Gastroesophageal sphincter (tissue), 3 donors: ENCODE results near the gene ORAI3.

Experiments used
- CTCF ChIP-seq, 4 experiments: fragments of 200-600 bp in 2 of 4; fragments of 450-650 bp in 2 of 4; sonication (generic) in 1 of 4; IDR thresholded peaks; one replicate each; pipeline ENCODE4 v1.5.1; 2017 to 2019; ENCODE audit warnings: antibody characterized with exemption in 4 of 4, mild to moderate bottlenecking in 2 of 4, moderate library complexity in 2 of 4
- EP300 ChIP-seq: sonication (generic); formaldehyde crosslinking; IDR thresholded peaks from one replicate; pipeline ENCODE4 v1.6.1; 2017; ENCODE audit warnings: antibody characterized with exemption, mild to moderate bottlenecking
- POLR2A ChIP-seq, 2 donors: fragments of 450-650 bp; IDR thresholded peaks; one replicate each; pipeline ENCODE4 v1.6.1; 2017; ENCODE audit warnings: antibody characterized with exemption in 2 of 2, mild to moderate bottlenecking in 2 of 2, moderate library complexity in 1 of 2
- POLR2AphosphoS5 ChIP-seq: sonication (generic); formaldehyde crosslinking; IDR thresholded peaks from one replicate; pipeline ENCODE4 v1.6.1; 2017; ENCODE audit warnings: antibody characterized with exemption

DNA sequence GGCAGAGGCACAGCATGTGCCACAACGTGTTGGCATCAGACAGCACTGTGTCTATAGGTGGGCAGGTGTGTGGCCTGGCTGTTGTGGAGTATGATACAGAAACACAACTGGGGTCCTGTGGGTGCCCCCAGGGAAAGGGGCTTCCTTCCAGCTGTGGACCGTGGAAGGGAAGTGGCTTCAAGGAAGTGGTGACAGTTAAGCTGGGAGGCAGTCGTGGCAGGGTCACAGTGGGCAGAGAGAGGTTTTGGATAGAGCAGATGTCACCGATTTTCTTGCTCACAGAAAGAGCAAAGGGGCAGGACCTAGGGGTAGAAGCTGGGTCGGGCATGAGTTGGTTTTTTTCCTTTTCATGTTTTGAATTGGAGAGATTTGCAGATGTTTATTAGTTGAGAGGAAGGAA, 11.2 kb upstream of the ORAI3 start:
- TF ChIP-seq CTCF (IDR thresholded peaks at IDR 0.05) (no peak), POLR2AphosphoS5 (no peak), POLR2A (IDR thresholded peaks at IDR 0.05) (no peak), EP300 (no peak)
